Glutamatergic neuron (in vitro differentiated cells): ENCODE measurements around the gene MAGI1. TPM values are rescaled to one million over a fixed set of nuclear protein-coding genes. Genes with fewer than 3 reads are reported as not detected.
"Not testable (repeated sequence)": the region's sequence is repeated elsewhere in the genome, so short reads cannot be mapped to it uniquely, and the experiment has no call there.

ENCODE experiments used
- DNase-seq: peaks from one replicate; pipeline ENCODE4 v3.0.0; 2022
- H3K27ac Mint-ChIP-seq: one replicate; pipeline ENCODE4 v1.8.0; 2020; ENCODE audit warnings: mild to moderate bottlenecking, mixed read lengths, inconsistent platforms; ENCODE audit not compliant: unreplicated experiment
- H3K27me3 Mint-ChIP-seq: one replicate; pipeline ENCODE4 v1.8.0; 2020; ENCODE audit warnings: mild to moderate bottlenecking, moderate library complexity, mixed read lengths, inconsistent platforms; ENCODE audit not compliant: unreplicated experiment
- H3K36me3 Mint-ChIP-seq: one replicate; pipeline ENCODE4 v1.8.0; 2020; ENCODE audit warnings: mild to moderate bottlenecking, mixed read lengths, inconsistent platforms; ENCODE audit not compliant: unreplicated experiment
- H3K4me1 Mint-ChIP-seq: one replicate; pipeline ENCODE4 v1.8.0; 2020; ENCODE audit warnings: mild to moderate bottlenecking, low read depth, mixed read lengths, inconsistent platforms; ENCODE audit not compliant: unreplicated experiment
- H3K4me3 Mint-ChIP-seq: one replicate; pipeline ENCODE4 v1.8.0; 2020; ENCODE audit warnings: mild to moderate bottlenecking, mixed read lengths, inconsistent platforms; ENCODE audit not compliant: unreplicated experiment
- H3K9me3 Mint-ChIP-seq: one replicate; pipeline ENCODE4 v1.8.0; 2020; ENCODE audit warnings: mild to moderate bottlenecking, moderate library complexity, mixed read lengths, inconsistent platforms; ENCODE audit not compliant: unreplicated experiment
- total RNA-seq: library from RNA; stranded (reverse); fragmentation: NEBNext Ultra II Directional; extraction: Animal tissue kit (Norgen Biotek cat#: 25700); gene quantifications from one replicate; pipeline ENCODE4 v1.2.1, GENCODE V29; 2021; ENCODE audit not compliant: unreplicated experiment
- TF ChIP-seq, protein P1 (sequence below): fragments of 200-600 bp; sonication (generic); IDR thresholded peaks from one replicate; pipeline ENCODE4 v1.5.0; 2021; ENCODE audit not compliant: partially characterized antibody, unreplicated experiment

Gene MAGI1
- total RNA-seq, 1 donor from 2014 or later: 46.5 TPM

DNA sequence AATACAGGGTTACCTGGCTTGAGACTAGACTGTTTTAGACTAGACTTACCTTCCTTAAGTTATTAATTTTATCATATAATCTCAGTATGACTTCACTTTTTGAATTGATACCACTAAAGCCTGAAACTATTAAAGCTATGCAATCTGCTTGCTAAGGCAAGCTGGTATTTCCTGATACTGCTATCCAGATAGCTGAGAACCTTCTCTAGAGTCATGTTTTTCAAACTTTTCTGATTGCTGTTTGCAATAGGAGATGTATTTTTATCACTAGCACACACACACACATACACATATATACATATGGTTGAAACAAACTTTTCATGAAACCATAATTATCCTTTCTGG lies 9.3 kb upstream of the MAGI1 start:
- TF ChIP-seq, protein P1, sequence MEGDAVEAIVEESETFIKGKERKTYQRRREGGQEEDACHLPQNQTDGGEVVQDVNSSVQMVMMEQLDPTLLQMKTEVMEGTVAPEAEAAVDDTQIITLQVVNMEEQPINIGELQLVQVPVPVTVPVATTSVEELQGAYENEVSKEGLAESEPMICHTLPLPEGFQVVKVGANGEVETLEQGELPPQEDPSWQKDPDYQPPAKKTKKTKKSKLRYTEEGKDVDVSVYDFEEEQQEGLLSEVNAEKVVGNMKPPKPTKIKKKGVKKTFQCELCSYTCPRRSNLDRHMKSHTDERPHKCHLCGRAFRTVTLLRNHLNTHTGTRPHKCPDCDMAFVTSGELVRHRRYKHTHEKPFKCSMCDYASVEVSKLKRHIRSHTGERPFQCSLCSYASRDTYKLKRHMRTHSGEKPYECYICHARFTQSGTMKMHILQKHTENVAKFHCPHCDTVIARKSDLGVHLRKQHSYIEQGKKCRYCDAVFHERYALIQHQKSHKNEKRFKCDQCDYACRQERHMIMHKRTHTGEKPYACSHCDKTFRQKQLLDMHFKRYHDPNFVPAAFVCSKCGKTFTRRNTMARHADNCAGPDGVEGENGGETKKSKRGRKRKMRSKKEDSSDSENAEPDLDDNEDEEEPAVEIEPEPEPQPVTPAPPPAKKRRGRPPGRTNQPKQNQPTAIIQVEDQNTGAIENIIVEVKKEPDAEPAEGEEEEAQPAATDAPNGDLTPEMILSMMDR: no peak
- Mint-ChIP-seq H3K4me3 (no peak overlapping the region), H3K36me3 (no peaks in the 10 kb centered on the region), H3K9me3 (no peaks in the 10 kb centered on the region), H3K27me3 (no peaks in the 10 kb centered on the region), H3K4me1 (peaks cover 6% of the 10 kb centered on the region), H3K27ac (no peak overlapping the region)
- no peak for DNase-seq

DNA sequence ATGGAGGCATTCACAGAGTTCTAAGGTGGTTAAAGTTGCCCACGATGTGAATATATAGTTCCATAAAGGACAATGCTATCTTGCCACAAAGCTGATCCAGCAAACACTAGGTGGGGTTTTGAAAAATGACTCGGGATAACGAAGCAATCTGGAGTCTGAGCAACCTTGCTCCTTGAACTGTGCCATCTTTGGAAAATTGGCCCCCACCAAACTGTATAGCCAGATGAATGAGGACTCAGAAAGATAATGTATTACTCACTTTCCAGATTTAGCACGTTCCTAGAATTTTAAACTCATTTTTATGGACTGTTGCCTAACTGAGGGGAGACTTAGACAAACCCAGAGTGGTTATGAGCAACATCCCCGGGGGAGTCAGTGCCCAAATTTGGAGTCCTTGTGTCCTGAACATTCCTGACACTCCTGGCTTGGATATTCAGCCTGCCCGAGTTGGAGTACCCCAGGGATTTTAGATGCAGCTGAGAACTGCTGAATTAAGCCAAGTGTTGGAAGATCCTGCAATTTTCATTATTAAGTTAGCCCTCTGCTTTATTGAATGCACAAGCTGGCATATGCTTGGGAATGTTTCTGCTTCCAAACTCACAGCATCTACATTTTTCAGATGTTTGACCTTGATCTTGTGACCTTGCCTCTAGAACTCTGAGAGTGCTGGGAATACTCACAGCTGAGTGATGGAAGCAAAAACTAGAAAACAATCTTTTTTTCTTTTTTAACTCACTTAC lies 8.8 kb upstream of the MAGI1 start:
- H3K27me3 Mint-ChIP-seq: no peaks in the 10 kb centered on the region
- H3K4me1 Mint-ChIP-seq: peaks cover 6% of the 10 kb centered on the region
- H3K36me3 Mint-ChIP-seq: no peaks in the 10 kb centered on the region
- DNase-seq: no peak
- H3K4me3 Mint-ChIP-seq: no peak overlapping the region
- no peaks in the 10 kb centered on the region for H3K9me3 Mint-ChIP-seq
- H3K27ac Mint-ChIP-seq: no peak overlapping the region
- TF ChIP-seq, protein P1: no peak

- H3K27me3 Mint-ChIP-seq, H3K9me3 Mint-ChIP-seq, H3K4me3 Mint-ChIP-seq, DNase-seq, H3K36me3 Mint-ChIP-seq, H3K4me1 Mint-ChIP-seq, H3K27ac Mint-ChIP-seq: not testable (repeated sequence)
These were observed 7.6 kb upstream of the MAGI1 start for GRCh38 chr3:66046321-66046720.

DNA sequence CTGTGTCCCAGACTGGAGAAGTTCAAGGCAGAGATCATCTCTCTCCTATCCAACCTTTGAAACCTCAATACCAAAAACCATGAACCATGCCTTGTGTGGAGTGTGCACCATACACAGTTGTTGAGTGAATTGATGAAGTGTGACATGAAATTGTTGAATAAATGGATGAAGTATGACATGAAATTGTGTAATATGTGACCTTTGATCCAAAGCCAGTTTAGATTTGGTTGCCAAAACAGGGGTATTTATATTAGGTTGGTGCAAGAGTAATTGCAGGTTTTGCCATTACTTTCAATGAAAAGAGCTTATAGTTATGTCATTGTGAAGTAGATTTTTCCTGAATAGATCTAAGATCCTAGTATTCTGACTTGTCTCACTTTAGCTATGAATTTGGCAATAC lies 3.1 kb upstream of the MAGI1 start:
- H3K27me3 Mint-ChIP-seq: peaks cover 5% of the 10 kb centered on the region
- H3K4me1 Mint-ChIP-seq: no peaks in the 10 kb centered on the region
- H3K9me3 Mint-ChIP-seq: peaks cover 6% of the 10 kb centered on the region
- TF ChIP-seq, protein P1: no peak
- H3K36me3 Mint-ChIP-seq: no peaks in the 10 kb centered on the region
- no peak overlapping the region for H3K4me3 Mint-ChIP-seq
- no peak for DNase-seq
- no peak overlapping the region for H3K27ac Mint-ChIP-seq

DNA sequence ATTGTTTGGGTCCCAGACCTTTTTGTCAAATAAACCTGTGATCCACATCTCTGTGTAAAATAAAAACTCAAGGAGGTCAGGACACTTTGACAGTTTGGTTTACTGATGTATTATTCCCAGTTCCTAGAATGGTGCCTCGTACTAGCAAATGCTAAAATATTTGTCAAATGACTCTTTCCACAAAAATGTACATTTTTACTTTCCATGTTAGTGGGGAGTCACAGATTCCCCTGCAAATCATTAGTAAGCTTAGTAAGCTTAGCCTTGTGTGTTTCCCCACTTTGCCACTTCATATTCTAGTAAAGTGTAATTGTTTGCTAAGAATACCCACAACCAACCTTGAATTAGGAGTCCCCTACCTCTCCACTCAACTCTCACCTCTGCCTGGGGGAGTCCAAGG lies 2.4 kb upstream of the MAGI1 start:
- Mint-ChIP-seq H3K27me3 (peaks cover 5% of the 10 kb centered on the region), H3K4me1 (no peaks in the 10 kb centered on the region), H3K27ac (no peak overlapping the region), H3K4me3 (no peak overlapping the region), H3K36me3 (no peaks in the 10 kb centered on the region), H3K9me3 (peaks cover 6% of the 10 kb centered on the region)
- no peak for DNase-seq
- TF ChIP-seq, protein P1: no peak
